Astrocyte (in vitro differentiated cells and primary cell): ENCODE data around the gene NUP50.

Experiments
- EZH2 ChIP-seq: IDR thresholded peaks from 2 replicates; pipeline ENCODE4 v1.6.1; 2012; ENCODE audit warnings: mild to moderate bottlenecking, low read length, inconsistent platforms; ENCODE audit not compliant: insufficient read depth
- TF ChIP-seq, protein P1 (sequence below): IDR thresholded peaks from 2 replicates; pipeline ENCODE4 v1.5.1; 2011; ENCODE audit warnings: low read depth, mild to moderate bottlenecking, inconsistent platforms, low read length, moderate library complexity; ENCODE audit not compliant: insufficient read depth

DNA sequence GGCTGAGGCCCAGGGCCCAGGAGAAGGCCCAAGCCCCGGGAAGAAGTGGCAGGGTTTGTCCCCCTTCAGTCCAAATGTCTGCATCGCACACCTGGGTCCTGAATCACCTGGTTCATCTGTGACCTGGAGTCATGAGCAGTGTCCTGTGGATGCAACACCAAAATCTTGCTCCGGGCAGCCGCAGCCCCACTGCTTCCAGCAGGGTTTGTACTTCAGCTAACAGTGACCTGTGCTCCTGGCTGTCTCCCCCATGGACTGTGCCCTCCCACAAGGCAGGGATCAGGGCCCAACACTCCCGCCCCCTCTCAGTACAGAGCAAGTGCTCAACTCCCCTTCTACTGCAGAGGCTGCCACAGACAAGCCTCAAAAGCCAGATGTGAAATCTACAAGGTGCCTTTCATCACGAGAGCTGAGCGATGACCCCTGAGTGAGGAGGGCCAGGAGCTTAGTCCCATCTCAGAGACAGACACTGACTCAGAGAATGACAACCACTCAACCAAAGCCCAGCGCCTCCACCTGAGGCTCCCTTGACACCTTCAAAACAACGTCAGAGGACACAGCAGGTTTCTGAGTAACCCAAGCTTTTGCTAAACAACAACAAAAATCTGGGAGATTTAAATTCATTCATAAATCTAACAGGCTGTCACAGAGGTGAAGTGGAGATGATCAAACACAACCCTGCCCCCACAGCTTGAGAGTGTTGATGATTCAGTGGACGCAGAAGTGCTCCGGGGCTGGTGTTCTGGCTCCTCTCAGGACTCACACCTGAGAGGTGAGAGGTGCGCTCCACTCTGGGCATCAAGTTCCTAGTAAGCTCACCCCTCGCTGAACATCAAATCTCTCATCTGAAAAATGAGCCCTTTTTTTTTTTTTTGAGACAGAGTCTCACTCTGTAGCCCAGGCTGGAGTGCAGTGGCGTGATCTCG is 73.6 kb downstream of the NUP50 start:
- TF ChIP-seq, protein P1, sequence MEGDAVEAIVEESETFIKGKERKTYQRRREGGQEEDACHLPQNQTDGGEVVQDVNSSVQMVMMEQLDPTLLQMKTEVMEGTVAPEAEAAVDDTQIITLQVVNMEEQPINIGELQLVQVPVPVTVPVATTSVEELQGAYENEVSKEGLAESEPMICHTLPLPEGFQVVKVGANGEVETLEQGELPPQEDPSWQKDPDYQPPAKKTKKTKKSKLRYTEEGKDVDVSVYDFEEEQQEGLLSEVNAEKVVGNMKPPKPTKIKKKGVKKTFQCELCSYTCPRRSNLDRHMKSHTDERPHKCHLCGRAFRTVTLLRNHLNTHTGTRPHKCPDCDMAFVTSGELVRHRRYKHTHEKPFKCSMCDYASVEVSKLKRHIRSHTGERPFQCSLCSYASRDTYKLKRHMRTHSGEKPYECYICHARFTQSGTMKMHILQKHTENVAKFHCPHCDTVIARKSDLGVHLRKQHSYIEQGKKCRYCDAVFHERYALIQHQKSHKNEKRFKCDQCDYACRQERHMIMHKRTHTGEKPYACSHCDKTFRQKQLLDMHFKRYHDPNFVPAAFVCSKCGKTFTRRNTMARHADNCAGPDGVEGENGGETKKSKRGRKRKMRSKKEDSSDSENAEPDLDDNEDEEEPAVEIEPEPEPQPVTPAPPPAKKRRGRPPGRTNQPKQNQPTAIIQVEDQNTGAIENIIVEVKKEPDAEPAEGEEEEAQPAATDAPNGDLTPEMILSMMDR, result no peak
- no peak for TF ChIP-seq EZH2
